GDM1 (cell line): ENCODE measurements around the gene SRRM5.
A peak's percentile ranks its signal among the peaks of the same experiment; 100 is the strongest.
"Not testable (repeated sequence)": the region's sequence is repeated elsewhere in the genome, so short reads cannot be mapped to it uniquely, and the experiment has no call there.

Experiments
- DNase-seq: peaks from one replicate; lab custom pipeline; 2025; lab: John Stamatoyannopoulos, UW

The SRRM5 gene

DNA sequence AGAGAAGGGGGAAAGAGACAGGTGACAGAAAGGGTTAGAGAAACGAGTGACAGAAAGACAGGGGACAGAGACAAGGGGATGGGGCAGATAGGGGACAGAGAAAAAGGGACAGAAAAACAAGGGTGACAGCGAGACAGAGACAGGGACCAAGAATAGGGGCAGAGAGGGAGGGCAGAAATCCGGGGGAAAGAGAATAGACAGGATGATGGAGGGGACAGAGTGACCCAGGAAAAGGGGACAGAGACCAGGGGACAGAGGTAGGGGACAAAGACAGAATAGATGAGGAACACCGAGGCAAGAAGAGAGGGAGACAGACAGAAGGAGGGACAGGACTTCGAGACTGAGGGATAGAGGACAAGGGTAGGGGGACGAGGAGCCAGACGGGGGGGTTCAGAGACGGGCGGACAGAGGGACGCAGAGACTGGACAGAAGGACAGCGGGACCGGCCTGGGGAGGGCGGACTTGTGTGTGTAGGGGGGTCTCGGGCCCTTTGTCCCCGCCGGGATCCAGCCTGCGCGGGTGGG is 27.2 kb downstream of the SRRM5 start:
- DNase-seq, result no peak

DNA sequence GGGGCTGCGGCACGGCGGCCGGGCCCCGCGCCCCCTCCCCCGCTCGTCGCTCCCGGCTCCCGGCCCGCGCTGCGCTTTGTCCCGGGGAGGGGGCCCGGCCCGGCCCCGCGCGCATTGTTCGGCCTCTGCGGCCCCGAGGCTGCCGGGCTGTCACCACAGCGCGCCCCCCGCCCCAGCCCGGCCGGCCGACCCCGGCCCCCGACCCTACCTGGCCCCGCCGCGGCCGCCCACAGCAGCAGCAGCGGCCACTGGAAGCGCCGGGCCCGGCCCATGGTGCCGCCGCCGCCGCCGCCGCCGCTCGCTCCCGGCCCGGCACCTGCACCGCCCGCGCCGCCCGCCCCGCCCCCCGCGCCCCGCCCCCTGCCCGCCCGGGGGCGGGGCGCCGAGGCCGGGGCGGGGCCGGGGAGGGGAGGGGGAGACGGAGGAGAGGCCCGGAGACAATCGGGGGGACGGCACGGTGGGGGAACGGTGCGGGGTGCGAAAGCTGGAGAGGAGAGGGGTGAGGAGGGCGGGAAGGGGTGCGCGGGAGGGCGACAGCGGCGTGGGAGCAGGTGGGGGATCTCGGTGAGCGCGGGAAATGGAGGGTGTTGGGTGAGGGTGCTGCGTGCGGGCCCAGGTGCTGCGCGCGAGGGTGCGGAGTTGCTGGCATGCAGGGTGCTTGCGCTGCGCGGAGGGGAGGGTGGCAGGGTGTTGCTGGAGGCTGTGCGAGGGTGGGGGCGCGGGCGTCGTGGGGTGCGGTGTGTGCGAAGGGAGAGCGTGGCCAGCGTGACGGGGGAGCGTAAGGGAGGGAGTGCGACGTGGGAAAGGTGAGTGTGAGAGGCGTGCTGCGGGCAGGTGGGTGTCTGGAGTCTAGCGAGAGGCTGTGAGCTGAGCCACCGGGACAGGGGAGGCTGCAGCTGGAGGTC is 27.9 kb downstream of the SRRM5 start, which contains the start of gene CADM4:
Gene CADM4, minus strand, starts transcription at position 332 of the 905 bp plus-strand sequence. Its CDS starts 60 bp downstream, at position 272.
- DNase-seq, result no peak

DNA sequence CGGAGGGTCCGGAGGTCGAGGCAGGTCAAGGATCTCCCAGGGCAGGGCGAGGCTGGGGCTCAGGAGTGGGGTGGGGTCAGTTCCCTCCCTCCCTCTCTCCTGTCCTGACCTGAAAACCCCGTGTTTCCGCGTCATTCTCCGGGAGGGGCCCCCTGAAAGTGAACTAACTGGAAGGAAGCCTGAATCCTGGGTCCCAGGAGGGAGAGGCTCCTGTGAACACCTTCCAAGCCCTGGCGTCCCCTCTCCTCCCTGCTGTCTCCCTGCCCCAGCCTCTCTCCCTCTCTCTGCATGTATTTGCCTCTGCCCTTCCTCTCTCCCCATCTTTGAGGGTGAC is 28.5 kb downstream of the SRRM5 start:
- DNase-seq, result no peak

DNA sequence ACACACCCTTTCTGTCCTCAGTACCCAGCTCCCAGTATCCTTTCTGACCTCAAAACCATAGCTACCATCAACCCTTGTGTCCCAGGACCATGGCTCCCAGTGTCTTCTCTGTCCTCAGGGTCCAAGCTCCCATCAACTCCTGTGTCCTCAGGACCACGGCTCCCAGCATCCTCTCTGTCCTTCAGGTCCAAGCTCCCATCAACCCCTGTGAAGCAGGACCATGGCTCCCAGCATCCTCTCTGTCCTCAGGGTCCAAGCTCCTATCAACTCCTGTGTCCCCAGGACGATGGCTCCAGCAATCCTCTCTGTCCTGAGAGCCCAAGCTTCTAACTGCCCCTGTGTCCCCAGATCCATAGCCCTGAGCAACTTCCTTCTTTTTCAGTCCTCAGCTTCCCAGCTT is 29.4 kb downstream of the SRRM5 start:
- DNase-seq, result no peak

DNA sequence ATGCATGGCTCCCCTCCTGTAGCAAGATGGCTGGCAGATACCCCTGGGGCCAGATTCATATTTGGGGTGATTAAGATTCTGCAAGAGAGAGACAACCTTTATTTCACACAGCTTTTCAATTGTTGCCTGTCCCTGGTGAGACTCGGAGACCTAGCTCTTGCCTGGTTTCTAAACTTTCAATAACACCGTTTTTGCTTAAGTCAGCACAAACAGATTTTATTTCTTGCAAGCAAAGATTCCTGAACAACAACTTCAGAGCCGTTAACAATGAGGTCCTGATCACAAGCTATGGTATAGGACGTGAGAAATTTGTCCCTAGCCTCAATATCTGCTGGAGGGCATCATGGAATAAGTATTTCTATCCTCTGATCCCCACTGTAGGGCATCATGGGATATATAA is 30.6 kb downstream of the SRRM5 start:
- no peak for DNase-seq

DNA sequence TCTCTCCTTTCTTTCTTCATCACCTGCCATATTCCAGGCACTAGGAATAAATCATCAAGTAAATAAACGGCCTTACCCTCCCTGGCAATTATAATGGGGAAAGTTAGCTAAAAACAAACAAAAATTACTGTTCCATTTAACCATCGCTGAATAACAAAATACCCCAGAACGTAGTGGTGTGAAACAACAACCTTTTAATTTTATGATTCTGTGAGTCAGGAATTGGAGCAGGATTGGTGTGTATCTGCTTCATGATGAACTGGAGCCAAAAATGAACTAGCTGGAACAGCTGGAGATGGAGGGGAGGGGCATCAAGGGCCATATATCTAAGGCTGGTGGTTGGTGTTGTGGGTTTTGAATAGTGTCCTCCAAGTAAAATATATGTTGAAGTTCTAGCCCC is 31.4 kb downstream of the SRRM5 start:
- no peak for DNase-seq

DNA sequence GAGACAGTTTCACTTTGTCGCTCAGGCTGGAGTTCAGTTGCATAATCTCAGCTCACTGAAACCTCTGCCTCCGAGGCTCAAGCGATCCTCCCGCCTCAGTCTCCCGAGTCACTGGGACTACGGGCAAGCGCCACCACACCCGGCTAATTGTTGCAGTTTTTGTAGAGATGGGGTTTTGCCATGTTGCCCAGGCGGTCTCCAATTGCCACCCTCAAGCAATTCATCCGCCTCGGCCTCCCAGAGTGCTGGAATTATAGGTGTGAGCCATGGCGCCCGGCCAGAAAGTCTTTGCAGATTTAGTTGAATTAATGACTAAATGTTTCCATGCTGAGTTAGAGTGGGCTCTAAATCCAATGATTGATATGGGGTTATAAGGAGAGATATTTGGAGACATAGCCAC is 32.3 kb downstream of the SRRM5 start:
- DNase-seq, result no peak

DNA sequence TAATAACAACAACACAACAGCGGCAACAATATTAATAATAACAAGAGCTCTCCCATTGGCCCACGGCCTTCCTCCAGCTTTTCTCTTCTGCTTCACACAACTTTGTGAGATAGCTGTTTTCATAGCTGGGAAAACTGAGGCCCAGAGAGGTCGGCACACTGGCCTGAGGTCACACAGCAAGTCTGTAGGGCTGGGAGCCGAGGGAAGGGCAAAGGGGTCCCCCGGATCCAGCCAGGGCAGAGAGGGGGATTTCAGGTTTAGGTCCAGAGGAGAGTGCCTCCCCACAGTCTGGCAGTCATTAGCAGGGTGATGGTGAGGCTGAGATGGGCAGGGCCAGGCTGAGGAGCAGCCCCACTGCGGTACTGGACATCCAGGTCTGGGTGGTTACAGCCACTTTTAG is 36.7 kb downstream of the SRRM5 start:
- DNase-seq, result no peak

DNA sequence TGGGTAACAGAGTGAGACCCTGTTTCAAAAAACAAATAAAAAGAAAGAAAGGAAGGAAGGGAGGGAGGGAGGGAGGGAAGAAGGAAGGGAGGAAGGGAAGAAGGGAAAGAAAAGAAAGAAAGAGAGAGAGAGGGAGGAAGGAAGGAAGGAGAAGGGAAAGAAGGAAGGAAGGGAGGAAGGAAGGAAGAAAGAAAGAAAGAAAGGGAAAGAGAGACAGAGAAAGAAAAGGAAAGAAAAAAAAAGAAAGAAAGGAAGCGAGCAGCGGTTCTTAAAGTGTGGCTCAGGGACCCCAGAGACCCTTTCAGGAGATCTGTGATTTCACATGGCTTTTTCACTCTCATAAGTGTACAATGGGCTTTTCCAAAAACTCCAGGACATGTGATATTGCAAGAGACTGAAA is 37.6 kb downstream of the SRRM5 start:
- no peak for DNase-seq

DNA sequence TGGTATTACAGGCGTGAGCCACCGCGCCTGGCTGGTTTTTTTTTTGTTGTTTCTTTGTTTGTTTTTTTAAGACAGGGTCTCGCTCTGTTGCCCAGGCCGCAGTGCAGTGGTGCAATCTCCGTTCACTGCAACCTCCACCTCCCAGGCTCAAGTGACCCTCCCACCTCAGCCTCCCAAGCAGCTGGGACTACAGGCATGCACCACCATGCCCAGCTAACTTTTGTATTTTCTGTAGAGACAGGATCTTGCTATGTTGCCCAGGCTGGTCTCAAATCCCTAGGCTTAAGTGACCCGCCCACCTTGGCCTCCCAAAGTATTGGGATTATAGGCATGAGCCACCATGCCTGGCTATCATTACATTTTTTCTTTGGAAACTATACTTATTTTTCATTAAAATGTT is 38.4 kb downstream of the SRRM5 start:
- DNase-seq, result not testable (repeated sequence)

DNA sequence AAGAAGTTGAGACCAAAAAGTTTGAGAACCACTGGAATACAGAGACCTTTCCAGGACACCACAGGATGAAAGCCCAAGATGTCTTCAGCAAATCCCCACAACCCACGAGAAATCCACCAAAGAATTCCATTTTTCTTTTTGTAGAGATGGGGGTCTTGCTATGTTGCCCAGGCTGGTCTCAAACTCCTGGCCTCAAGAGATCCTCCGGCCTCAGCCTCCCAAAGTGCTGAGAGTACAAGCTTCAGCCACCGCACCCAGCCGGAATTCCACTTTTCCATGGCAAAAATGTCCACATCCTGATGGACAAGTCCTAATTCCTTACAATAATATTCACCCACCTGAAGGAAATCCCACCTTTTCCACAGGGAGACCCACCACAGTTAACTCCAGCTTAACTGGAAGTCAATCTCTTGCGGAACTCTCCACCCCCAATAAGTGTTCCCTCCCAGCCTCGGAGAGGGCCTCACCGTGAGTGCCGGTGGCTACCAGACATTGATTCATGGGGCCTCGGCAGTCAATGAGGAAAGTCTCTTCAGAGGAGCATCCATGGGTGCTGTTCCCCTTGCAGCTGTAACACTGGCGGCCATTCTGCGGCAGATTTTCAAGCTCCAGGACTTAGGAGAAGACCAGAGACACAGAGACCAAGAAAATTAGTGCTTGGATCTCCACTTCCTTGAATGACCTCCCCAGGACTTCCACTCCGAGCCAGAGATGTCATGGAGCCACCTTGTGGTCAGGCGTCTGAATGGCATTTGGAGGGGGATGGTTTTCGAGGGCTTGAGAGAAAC is 40.1 kb downstream of the SRRM5 start:
- DNase-seq, result peak; percentile 16

DNA sequence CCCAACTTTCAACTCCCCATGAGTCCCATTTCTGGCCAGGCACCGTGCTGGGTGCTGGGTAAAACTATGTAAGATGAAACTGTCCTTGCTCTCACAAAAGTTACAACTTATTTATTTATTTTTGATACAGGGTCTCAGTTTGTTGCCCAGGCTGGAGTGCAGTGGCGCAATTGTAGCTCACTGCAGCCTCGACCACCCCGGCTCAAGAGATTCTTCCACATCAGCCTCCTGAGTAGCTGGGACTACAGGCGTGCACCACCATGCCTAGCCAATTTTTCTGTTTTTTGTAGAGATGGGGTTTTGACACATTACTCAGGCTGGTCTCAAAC is 40.6 kb downstream of the SRRM5 start:
- DNase-seq, result no peak

DNA sequence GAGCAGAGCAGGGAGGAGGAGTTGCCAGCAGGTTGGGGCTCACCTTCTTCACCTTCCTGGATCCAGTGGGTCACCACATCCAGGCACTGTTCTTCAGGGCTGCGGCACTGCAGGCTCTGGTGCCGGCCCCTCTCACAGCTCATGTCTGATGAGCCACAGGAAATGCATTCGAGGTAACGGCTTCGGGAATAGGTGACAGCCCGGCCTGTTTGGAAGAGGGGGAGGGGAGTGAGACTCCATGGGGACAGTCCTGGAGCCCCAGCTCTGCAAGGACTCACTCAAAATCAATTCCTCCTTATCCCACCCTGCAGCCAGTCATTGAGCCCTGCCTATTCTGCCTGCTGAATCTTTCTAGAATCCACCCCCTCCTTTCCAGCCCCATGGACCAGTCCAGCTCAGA is 44.5 kb downstream of the SRRM5 start:
- no peak for DNase-seq

DNA sequence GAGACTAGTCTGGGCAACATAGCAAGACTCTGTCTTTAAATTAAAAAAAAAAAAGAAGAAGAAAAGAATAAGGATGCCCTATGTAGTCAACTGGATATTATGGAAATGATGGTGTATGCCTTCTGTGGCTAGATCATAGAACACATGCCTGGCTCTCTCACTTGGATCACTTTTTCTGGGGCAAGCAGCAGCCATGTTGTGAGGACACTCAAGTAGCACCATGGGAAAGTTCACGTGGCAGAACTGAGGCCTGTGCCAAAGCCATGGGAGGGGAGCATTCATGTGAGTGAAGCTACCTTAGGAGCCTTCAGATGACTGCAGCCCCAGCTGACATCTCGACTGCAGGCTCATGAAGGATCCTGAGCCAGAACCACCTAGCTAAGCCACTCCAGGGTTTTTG is 46.1 kb downstream of the SRRM5 start:
- no peak for DNase-seq

DNA sequence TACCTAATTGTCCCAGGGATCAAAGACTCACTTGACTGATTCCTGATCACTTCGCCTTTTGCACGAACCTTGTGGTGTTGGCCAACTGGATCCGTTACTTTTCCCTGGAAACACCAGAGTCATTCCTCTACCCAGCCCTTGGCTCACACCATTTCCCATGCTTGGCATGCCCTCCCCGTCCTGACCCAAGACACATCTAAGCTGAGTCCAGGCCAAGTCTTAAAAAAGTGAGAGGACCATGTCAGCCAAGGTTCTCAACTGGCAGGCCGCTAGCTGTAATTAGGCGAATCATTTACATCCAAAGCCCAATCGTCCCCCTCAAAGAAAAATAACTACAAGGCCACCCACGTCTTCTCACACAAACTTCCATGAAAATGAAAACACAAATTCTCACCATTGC is 46.6 kb downstream of the SRRM5 start:
- DNase-seq, result no peak

DNA sequence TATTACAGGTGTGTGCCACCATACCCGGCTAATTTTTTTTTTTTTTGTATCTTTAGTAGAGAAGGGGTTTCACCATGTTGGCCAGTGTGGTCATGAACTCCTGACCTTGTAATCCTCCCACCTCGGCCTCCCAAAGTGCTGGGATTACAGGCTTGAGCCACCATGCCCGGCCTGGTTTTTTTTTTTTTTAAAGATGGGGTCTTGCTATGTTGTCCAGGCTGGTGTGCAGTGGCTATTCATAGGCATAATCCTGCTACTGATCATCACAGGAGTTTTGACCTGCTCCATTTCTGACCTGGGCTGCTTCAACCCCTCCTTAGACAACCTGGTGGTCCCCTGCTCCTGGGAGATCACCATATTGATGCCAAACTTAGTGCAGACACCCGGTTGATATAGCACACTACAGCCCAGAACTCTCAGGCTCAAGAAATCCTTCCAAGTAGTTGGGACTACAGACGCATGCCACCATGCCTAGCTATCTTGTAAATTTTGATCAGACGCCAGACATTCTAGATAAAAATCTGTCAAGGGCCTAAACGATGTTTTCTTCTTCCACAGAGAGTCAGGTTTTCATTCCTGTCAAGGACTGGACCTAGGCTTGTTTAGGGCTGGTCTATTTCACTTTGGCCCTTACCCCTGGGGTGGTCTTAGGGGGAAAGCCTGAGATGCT is 48.5 kb downstream of the SRRM5 start:
- no peak for DNase-seq

DNA sequence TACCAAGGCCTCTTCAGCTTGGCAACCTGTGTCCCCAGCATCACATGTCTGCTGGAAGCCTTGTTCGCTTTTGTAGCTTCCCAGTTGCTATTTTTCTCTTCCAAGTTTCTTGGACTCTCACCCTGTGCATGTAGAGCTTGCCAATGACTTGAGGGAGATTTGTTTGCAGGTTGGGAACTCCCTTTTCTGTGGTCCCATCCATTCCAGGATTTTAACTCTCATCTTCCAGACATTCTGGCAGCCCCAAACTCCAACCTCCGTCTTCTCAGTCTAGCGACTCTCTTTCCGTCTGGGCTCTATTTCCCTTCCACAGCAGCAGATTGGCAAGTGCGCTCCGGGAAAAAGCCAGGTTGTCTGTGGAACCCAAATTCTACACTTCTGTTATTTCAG is 49.1 kb downstream of the SRRM5 start:
- no peak for DNase-seq

DNA sequence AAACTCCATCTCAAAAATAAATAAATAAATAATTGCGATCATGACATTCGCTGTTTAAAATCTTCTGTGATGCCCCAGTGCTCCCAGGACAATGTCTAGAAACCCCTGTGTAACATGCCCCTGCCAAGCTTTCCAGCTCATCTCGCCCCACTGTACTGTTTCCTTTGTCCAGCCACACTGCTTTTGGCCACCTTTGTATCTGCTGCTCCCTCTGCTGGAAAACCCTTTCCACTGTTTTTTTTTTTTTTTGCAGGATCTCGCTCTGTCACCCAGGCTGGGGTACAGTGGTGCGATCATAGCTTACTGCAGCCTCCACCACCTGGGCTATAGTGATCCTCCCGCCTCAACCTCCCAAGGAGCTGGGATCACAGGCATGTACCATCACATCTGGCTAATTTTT is 50.6 kb downstream of the SRRM5 start:
- no peak for DNase-seq

DNA sequence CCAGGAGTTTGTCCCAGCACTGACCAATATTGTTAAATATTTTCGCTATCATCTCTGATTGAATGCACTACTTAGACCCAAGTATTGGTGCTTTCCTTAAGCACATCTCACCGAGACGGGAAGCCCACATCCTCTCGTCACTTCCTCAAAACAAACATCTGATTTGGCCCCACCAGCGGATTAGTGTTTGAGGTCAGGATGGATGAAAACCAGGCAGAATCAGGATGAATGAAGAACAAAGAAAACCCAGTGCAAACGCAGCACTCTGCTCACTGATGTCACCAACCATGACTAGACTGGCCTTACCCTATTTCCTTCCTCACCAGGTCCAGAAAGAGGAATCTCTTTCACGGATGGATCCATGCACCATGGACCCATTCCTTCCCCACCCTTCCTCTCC is 52.1 kb downstream of the SRRM5 start:
- DNase-seq, result peak; percentile 55
